ENCODE data around the gene KHDRBS2.

Gene KHDRBS2

DNA sequence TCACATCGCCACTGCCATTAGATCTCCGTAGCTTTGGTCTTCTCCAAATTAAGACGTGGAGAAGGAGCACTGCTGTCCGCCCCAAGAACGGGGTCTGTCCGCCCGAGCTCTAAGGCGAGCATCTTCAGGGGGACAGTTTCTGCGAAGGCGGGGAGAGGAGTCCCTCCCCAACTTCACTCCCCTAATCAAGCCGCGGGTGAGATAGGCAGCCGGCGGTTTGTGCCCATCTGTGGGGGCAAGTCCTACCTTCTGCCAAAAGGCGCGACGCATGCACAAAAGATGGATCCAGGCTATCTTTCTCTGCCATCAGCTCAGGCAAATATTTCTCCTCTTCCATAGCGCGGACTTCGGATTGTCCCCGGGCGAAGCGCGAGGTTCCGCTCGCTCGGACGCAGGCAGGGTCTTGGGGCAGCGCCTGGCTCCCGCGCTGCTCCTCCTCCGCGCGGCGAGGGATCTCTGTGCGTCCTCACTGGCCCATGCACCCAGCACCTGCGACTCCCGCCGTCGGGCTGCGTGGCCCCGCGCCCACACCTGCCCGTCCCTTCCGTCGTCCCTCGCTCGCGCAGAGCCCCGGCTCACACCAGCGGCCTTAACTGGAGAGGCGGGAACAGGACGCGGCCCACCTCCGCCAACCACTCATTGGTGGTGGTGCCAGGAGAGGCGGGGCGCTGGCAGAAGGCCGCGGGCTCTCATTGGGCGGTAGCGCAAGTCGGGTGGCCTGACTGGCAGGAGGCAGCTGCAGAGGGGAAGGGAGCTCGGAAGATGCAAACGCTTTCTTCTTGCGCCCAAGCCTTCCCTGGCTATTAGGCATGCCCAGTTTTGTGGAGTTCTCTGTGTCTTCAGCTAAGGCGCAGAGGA is at the start of gene KHDRBS2:
TSS of gene KHDRBS2 (minus strand) at position 614 of the 858 bp plus-strand sequence.
- no peak for DNase-seq

DNA sequence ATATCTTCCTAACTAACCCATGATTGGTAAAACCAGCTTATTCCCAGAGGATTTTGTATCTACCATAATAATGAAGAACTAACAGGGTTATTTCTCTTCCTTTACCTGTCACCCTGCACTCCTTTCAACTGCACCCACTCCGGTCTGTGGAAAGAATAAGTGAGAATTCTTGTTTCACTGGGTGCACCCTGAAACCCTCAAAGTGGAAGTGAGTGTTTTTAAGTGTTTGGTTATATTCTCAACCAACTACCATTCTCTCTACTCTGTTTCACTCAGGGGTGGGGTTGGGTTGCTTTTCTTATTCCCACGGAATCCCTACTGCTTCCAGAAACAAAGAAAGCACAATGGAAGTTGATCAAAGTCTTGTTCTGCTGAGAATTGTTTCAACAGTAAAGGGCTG is 42.6 kb upstream of the KHDRBS2 start:
- DNase-seq = no peak

DNA sequence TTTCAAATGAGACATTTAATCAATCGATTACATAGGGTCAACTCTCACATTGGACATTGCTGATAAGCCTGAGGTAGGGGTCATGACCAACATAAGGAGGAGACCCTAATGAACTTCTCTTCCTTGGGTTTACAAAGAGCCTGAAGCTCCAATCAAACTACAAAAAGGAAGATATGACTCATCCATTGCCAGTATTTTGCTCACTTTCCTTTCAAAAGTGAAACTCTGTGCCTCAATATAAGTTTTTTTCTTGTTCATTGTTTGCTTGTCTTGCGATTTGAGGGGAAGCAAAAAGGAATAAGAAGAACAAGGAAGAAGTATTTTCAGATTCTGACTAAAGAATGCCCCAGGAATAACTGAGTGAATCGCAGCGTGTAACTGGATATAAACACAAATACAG is 38.8 kb upstream of the KHDRBS2 start:
- no peak for DNase-seq

DNA sequence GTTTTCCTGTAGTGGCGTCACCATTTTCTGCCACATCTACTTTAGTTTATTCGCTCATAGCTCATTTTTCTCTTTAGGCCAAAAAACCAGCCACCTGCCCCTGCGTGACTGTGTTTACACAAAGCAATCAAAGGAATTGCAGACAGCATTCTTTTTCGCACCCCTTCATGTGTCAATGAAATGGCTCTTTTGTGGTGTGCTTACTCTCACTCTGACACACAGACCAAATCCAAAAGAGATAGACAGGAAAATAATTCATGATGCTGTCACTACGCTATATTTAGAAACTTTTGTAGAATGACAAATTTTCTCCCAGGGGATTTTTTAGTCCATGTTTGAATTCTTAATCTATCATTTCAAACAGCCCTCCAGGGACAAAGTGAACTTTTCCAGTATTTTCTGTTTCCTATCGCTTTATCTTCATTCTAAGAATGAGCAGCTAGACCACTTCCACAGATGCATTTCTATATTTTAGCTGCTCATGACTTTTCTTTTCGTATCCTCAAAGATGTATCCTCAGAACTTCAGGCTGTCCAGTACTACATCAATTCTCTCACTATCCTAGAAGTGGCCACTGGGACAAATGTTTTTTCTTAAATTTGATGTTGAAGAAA is 37.9 kb upstream of the KHDRBS2 start:
- no peak for DNase-seq

DNA sequence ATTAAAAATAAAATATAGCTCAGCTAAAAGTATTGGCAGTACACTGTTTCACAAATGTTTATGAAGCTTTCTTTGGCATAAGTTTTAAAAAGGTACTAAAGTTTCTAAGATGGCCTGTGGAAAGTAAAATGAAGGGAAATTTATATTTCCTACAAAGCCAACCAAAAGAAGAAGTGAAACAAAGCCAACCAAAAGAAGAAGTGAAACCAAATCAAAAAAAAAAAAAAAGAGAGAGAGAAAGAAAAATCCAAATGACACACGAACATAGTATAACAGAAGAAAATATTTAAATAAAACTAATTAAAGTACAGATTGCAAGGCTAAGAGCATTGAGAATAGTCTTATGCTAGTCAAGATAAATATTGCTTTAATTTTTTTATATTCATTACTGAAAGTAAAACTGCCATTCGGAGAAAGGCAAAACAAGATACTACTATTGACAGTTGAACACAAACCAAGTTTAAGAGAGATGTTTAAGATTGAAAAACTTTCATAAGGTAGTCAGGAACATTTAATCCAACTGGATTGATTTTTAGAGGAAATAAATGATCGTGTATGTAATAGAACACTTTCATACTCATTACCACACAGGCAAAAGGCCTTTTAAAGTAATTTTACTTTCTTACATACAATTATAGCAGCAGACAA is 12.8 kb upstream of the KHDRBS2 start:
- DNase-seq = no peak

DNA sequence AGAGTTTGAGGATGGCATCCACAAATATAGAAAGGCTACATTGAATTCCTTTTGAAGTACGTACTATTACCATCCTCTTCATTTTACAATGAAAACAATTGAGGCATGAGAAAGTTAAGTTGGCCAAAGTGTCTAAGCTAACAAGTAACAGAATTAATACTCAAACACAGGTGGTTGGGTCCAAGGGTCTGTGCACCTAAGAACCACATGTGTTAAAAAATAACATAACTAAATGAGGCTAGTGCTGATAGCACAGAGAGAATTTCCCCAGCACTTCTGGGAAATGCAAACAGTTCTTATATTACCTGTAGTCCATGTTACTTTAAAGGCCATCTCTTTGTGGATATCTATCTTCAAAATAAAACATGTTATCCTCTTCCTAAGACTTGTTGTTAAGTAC is 10.5 kb upstream of the KHDRBS2 start:
- no peak for DNase-seq

DNA sequence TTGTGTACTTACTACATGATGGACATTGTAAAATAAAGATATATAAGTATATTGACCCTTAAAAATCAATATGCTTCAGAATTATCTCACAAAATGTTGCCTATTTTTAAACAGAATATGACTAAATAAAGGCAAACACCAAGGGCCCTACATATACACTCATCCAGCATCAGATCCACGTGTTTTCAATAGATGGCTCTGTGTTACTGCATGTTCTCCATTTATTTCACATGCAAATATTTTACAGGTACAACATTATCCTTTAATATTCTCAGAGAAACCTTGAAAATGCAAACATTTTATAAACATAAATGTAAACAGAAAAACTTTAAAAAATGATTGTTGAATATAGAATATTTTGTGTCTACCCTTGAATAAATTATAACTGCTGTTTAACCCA is 2.9 kb upstream of the KHDRBS2 start:
- DNase-seq = no peak

DNA sequence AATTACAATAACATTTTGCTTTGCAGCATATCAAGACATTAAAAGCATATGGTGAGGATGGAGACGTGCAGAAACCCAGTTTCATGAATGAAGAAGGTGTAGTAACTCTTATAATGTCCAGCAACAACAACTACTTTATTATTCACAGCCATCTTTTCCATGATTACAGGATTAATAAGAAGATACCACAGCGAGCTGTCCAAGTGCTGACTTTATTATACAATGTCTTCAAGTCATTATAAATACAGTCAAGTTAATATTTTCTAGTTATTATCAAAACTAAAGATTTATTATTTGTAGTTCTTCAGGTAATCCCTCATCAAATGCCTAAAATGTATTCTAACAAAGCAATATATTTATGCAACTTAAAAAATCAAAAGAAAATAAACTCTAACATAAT is 2.5 kb upstream of the KHDRBS2 start:
- DNase-seq = no peak

DNA sequence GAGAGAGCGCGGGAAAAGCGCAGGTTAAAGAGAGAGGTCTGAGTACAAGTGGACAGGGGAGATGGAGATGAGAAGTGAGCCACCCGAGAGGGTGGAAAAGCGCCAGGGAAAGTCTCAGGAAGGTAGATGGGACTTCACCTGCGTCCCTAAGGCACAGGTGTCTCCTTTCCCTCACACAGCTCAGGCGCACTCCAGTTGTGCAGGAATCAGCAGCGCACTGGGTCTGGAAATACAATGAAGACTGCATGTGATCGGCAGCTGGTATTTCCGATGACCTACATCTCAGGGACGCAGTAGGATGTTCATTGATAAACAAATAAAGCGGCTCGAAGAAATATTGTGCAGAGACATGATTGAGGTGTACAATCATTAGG is 432 bp upstream of the KHDRBS2 start:
- DNase-seq = no peak

DNA sequence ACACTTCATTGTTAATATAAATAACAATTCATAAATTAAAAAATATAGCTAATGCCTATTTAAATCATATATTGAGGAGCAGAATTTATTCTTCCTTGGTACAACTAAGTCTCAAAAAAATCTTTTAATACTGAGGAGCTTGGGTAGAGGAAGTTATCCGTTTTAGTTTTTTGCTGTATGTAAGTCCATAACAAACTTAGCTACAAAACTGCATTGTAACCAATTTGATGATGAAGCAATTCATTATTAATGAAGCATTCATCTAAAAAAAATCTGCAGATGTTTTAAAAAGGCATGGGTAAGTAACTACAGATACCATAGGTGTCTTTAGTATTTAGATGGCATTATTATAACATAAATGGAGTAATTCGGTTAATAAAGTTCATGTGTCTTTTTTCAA is 1.3 kb downstream of the KHDRBS2 start:
- DNase-seq = no peak

DNA sequence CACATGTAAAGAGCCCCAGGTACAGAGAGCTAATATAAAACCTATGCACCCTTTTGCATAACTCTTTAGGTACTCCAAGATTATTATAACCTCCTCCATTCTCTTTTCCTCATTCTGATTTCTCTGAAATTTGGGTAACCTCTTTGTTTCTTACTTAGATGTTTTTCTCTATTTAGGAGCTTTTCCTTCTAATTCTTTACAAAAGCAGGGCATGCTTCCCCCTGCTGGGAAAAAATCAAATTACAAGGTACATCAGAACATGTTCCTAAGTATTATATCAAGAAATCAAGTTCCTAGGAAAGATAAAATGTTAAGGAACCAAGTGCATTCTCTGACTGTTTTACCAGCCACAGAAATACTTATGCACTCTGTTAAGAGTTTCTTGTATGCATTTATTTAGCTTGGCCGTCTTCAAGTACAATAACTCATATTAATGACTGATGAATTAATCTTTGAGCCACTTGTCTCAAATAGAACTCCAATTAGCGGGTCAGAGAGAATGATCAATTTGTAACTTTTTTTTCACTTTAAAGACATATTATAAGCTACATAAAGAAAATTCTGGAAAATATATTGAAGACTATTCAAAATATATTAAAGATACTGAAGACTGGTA is 2.1 kb downstream of the KHDRBS2 start:
- DNase-seq = no peak

DNA sequence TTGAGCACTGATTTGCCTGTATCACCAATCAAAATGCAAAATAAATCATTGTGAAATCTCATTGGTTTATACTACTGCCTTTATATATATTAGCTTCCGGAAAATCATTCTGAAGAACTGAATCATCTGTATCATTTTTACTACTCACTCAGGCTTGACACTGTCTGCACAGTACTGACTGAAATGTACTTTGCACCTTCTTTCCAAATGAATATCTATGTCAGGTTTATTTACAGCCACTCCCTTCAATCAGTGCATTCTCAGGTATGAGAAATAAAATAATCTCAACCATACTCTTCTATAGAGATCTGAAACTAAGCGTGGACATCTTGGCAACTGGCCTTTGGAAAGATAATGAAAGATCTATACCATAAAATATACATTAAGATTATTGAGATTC is 2.7 kb downstream of the KHDRBS2 start:
- no peak for DNase-seq

DNA sequence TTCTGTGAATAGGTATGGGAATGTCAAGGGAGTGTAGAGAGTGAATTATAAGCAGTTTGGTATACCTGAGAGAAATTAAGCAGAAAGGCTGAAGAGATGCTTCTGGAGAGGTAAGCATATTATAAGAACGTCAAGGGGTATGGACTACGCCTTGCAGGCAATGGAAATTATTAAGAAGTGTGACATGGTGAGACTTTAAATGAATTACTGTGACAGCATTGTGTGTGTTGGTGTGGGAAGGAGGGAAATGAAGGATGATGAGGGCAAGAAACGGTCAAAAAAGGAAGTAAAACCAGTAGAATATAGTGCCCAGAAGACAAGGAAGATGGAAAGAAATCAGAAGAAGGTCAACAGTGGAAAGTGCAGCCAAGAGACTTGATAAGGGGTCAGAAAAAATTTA is 5.9 kb downstream of the KHDRBS2 start:
- no peak for DNase-seq

DNA sequence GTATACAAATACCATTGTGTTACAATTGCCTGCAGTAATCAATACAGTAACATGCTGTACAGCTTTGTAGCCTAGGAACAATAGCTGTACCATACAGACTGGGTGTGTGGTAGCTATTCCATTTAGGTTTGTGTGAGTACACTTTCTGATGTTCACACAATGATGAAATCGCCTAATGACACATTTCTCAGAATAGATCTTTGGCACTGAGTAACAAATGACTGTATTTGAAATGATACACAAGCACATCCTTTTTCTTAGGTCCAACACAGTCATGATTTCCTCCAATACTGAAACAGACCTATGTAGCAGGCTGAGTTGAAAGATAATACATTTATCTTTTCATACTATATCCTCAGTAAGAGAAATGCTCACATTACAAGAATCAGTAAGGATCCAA is 13.9 kb downstream of the KHDRBS2 start:
- DNase-seq = no peak

DNA sequence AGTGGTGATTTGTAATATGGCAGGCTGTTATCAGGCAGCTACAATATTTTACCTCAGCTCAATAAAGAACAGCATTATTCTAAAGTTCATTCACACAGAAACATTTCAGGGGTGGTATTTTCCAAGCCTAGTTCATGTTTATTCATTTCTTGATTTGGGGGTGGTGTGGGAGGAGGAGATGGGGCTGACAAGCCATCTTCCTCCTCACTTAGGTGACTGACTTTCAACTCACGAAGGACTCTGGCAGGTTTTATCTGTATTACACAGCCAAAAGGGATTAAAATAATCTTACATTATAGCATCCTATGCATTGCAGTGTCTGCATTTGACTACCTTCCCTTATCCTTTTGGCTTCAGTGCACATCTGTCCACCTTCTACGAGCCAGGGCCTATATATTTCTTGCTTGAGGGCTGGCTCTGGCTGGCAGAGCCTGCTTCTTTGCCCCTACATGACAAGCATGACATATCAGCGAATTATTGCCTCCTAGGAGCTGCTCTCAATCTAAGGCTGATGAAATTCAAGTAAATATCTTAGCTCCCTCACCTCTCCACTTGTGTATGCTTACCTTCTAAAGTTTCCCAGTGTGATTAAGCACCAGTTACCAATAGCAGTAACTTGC is 20.0 kb downstream of the KHDRBS2 start:
- DNase-seq = no peak

DNA sequence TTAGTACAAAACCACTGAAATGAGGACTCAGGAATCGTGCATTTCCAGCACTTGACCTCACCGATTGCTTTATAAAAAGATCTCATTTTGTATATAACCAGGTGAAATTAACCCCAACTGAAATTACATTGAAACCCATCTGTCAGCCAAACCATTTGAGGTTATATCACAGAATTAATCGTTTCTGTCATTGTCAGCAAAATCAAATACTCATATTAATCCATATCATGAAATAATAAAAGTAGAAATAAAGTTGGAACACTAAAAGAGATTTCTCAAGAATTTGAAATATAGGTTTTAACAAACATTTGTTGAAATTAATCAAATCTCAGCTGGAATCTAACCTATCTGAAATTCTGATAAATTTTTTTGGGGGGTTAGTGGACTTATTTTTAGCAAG is 23.7 kb downstream of the KHDRBS2 start:
- DNase-seq = no peak

DNA sequence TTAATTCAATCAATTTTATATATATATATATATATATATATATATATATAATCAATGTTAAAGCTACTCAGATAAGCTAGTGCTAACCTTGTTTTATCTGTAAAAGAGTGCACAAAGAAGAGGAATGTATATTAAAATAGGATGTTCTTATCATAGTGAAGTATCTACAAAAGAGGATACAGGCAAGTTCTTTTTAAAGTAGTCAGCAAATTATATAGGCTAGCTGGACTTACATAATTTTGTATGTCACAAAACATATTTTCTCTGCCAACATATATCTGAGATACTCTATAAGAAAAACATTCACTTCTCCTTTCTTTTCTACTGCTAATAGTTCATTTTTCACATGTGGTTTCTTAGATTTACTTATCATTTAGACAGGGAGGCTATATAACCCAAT is 39.9 kb downstream of the KHDRBS2 start:
- no peak for DNase-seq

DNA sequence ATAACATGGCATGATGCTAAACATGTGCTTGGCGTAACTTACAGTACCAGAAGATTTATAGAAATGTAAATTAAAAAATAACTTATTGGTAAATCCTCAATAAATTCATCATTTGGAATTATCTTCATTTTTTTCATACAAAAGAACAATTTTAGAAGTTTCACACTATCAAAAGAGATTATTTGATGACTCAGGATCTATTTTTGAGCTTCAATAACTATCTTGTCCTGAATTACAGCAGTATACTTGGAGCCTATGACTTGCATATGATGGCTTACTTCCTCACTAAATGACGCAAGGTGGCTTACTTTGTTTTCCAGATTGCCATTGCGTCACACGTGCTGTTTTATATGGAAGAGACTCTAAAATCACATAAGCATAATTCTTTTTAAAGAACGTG is 49.2 kb downstream of the KHDRBS2 start:
- DNase-seq = no peak

DNA sequence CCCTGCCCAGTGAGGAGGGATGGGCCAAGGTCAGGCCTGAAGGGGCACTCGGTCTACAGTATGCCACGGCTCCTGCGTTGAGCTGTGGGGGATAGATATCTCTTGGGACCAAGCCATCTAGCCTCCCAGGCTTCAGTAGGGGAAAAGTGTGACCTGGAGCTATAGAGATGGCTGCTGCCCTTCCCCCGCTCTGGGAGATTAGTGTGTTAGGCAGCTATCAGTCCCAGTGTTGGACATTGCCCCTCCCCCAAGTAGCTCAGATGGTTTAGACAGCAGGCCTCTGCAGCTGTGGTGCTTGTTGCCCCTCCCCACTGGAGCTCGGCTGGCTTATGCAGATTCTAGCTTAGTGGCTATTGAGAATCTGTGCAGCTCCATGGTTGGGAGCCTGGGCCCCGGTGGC is 56.8 kb downstream of the KHDRBS2 start:
- DNase-seq = no peak

DNA sequence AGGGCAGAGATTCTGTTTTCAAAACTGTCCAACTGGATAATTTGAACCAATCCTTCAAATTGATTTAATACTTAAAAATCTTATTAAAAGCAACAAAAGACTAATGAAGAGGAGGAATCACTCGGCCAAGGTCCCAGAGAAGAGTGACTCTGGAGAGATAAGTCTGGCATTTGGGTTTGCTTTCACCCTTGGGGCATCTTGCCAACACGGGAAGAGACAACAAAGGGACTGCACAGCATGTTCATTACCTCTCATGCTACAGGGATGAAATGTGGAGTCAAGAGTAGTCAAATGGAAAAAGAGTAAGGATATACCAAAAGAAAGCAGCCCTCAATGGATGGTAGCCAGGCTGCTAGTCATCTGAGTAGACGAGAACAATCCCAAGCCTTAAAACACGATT is 68.2 kb downstream of the KHDRBS2 start:
- no peak for DNase-seq

DNA sequence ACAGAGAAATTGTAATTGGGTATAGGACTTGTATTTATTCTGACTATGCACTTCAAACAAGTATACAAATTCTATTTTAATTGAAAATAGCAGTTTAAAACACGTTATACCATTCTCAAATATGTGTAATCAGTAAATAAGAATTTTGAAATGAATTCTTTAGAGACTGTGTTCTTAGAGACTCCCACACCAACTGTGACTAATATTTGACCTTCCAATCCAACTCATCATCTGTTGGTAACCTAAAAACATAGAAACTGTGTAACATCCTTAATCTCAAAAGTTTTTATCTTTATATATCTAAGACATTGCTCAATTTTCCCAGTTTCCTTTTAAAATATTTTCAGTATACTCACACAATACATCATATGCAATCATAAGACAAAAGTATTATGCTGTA is 83.9 kb downstream of the KHDRBS2 start:
- DNase-seq = no peak

DNA sequence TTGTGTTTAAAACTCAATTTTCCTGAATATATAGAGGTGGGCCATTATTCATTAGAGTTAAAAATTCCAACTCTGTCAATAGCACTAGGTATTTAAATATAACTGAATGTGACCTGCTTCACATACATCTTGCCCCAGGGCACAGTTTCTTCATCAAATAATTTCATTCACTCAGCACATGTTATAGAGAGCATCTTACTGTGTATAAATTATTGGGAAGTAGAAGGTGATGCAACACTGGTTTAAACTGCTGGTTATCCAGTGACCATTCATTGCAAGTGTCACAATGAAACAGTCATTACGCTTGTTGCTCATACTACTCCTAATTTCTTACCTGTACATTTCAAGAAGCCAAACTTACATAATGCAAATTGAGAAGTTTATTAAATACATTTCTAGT is 93.4 kb downstream of the KHDRBS2 start:
- DNase-seq = no peak

DNA sequence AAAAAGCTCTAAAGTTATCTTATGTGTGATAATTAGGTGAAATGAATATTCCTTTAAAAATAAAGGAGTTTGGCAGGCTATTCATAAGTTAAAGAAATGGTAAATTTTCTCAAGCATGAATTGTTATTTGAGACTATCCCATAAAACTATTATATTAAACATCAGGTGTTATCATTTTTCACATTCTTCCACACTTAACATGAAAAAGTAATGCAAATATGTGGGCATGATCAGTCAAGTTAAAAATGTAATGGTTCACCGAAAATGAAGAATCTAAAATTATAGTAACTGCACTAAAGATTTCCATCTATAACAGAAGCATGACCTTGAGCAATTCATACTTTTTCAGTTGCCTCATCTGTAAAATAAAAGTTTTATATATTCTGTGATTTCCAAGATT is 110.8 kb downstream of the KHDRBS2 start:
- DNase-seq = no peak
